Measurements from ENCODE around the gene CTDP1.

CTDP1 gene

DNA sequence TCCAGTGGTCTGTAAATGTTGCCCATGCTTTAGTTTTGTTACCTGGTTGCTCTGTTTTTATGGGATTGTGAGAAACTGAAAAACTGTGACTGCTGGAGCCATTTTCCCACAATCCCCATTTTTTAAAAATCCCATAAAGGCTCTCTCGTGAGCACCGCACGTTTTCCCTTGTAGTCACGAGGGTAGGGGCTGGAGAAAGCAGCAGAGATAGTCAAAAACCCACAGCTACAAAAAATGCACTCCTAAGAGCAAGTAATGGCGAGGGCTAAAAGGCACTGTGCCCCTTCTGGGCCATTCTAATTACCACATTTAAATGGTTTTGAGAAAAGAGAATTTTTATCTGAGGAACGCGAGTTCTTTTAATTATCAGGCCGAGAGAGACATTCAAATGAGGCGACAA is 1.8 kb upstream of the CTDP1 start:
- Histone ChIP-seq H3K36me3 (replicated peaks; ENCODE audit: insufficient read depth, low read length) (no peaks in the 10 kb centered on the region), H3K79me2 (ENCODE audit: low read length) (peaks cover 29% of the 10 kb centered on the region), H3K4me1 (ENCODE audit: low read length) (peaks cover 15% of the 10 kb centered on the region; the same call in 1 of the 2 replicates), H3K27me3 (replicated peaks; ENCODE audit: insufficient read depth, low read length) (no peaks in the 10 kb centered on the region), H3K9me2 (replicated peaks; ENCODE audit: insufficient read depth, low read length) (no peaks in the 10 kb centered on the region), H3K4me3 (ENCODE audit: low read length) (no peak overlapping the region), H3K4me2 (ENCODE audit: low read depth, low read length) (no peak overlapping the region), H3K9me3 (replicated peaks; ENCODE audit: insufficient read depth, low read length) (no peaks in the 10 kb centered on the region), H3K9ac (ENCODE audit: low read length) (no peak overlapping the region), H4K20me1 (ENCODE audit: insufficient read depth, low read length) (no peaks in the 10 kb centered on the region), H2AFZ (ENCODE audit: low read length) (no peak overlapping the region), H3F3A (ENCODE audit: insufficient read depth, low read length) (no peaks in the 10 kb centered on the region), H3K27ac (ENCODE audit: low read length) (no peak overlapping the region)
- TF ChIP-seq CTCF (IDR thresholded peaks at IDR 0.05; ENCODE audit: low read length), result no peak
- no peak for TF ChIP-seq EZH2phosphoT487 (IDR thresholded peaks at IDR 0.05; ENCODE audit: low read length)
- no peak for TF ChIP-seq EZH2 (optimal IDR thresholded peaks at IDR 0.05; ENCODE audit: low read depth, low read length)
- no peak for DNase-seq

GRCh38 chr18:79678665-79679551 is 695 bp upstream of the CTDP1 start:
- no peaks in the 10 kb centered on the region for H3K9me3 ChIP-seq (replicated peaks; ENCODE audit: insufficient read depth, low read length)
- peaks cover 39% of the 10 kb centered on the region for H3K79me2 ChIP-seq (ENCODE audit: low read length)
- TF ChIP-seq EZH2phosphoT487 (IDR thresholded peaks at IDR 0.05; ENCODE audit: low read length) (no peak), CTCF (IDR thresholded peaks at IDR 0.05; ENCODE audit: low read length) (no peak), EZH2 (optimal IDR thresholded peaks at IDR 0.05; ENCODE audit: low read depth, low read length) (no peak)
- peak overlapping the region; percentile 86 for H2AFZ ChIP-seq (ENCODE audit: low read length)
- H3K4me3 ChIP-seq (ENCODE audit: low read length), result peak overlapping the region; percentile 89
- peak overlapping the region; percentile 90 for H3K9ac ChIP-seq (ENCODE audit: low read length)
- H3K36me3 ChIP-seq (replicated peaks; ENCODE audit: insufficient read depth, low read length), result no peaks in the 10 kb centered on the region
- no peaks in the 10 kb centered on the region for H3K9me2 ChIP-seq (replicated peaks; ENCODE audit: insufficient read depth, low read length)
- peak overlapping the region; percentile 90 for H3K27ac ChIP-seq (ENCODE audit: low read length)
- H3K4me1 ChIP-seq (ENCODE audit: low read length), result peaks cover 15% of the 10 kb centered on the region; the same call in 1 of the 2 replicates
- peak overlapping the region; percentile 73 for H3K4me2 ChIP-seq (ENCODE audit: low read depth, low read length)
- no peaks in the 10 kb centered on the region for H3F3A ChIP-seq (ENCODE audit: insufficient read depth, low read length)
- DNase-seq, result peak; percentile 98
- no peaks in the 10 kb centered on the region for H4K20me1 ChIP-seq (ENCODE audit: insufficient read depth, low read length)
- no peaks in the 10 kb centered on the region for H3K27me3 ChIP-seq (replicated peaks; ENCODE audit: insufficient read depth, low read length)

- H3K9ac ChIP-seq (ENCODE audit: low read length), result peak overlapping the region; percentile 49; the same call in 1 of the 2 replicates
- peak; percentile 27 for DNase-seq
- no peaks in the 10 kb centered on the region for H3K9me3 ChIP-seq (replicated peaks; ENCODE audit: insufficient read depth, low read length)
- H3K27ac ChIP-seq (ENCODE audit: low read length), result no peak overlapping the region
- H4K20me1 ChIP-seq (ENCODE audit: insufficient read depth, low read length), result no peaks in the 10 kb centered on the region
- no peaks in the 10 kb centered on the region for H3K9me2 ChIP-seq (replicated peaks; ENCODE audit: insufficient read depth, low read length)
- H2AFZ ChIP-seq (ENCODE audit: low read length), result no peak overlapping the region
- 0 out of 2 replicates have a peak, but pooled peaks cover 5% of the 10 kb centered on the region for H3K36me3 ChIP-seq (replicated peaks; ENCODE audit: insufficient read depth, low read length)
- peaks cover 53% of the 10 kb centered on the region for H3K79me2 ChIP-seq (ENCODE audit: low read length)
- peak overlapping the region; percentile 68 for H3K4me2 ChIP-seq (ENCODE audit: low read depth, low read length)
- no peaks in the 10 kb centered on the region for H3F3A ChIP-seq (ENCODE audit: insufficient read depth, low read length)
- TF ChIP-seq EZH2phosphoT487 (IDR thresholded peaks at IDR 0.05; ENCODE audit: low read length) (no peak), CTCF (IDR thresholded peaks at IDR 0.05; ENCODE audit: low read length) (no peak), EZH2 (optimal IDR thresholded peaks at IDR 0.05; ENCODE audit: low read depth, low read length) (no peak)
- H3K4me1 ChIP-seq (ENCODE audit: low read length), result peaks cover 15% of the 10 kb centered on the region; the same call in 1 of the 2 replicates
- H3K27me3 ChIP-seq (replicated peaks; ENCODE audit: insufficient read depth, low read length), result no peaks in the 10 kb centered on the region
- H3K4me3 ChIP-seq (ENCODE audit: low read length), result peak overlapping the region; percentile 89
Observed at GRCh38 chr18:79680100-79680879, 687 bp downstream of the CTDP1 start.

Data from MM.1S (cell line).